ENCODE data around the gene MARVELD1.
A peak's percentile ranks its signal among the peaks of the same experiment; 100 is the strongest.

GRCh38 chr10:97713826-97714400 lies 383 bp downstream of the MARVELD1 start:
- TF ChIP-seq CTCF (IDR thresholded peaks at IDR 0.05 in 8 of 11, conservative IDR thresholded peaks at IDR 0.05 in 3 of 11), result peak in 3 of 11 experiments; percentile 9 to 35 (median 11)
- TF ChIP-seq POLR2A (IDR thresholded peaks at IDR 0.05), result no peak

Data from spleen (tissue), 7 donors.